ENCODE measurements around the gene C14orf93.

GRCh38 chr14:22991852-22992251, 18.1 kb downstream of the C14orf93 start:
- TF ChIP-seq CTCF (conservative IDR thresholded peaks at IDR 0.05; ENCODE audit: low read length) (no peak), EZH2phosphoT487 (IDR thresholded peaks at IDR 0.05; ENCODE audit: borderline replicate concordance) (no peak)
